HG03039 (cell line): ENCODE results near the gene TSTD1.
"Not testable (repeated sequence)": the region's sequence is repeated elsewhere in the genome, so short reads cannot be mapped to it uniquely, and the experiment has no call there.

Experiments
- ATAC-seq: cut with Tn5 transposase; IDR thresholded peaks from one replicate; pipeline ENCODE4 v1.9.1; 2021; ENCODE audit warnings: mild to moderate bottlenecking, moderate library complexity; ENCODE audit not compliant: unreplicated experiment

Gene TSTD1

DNA sequence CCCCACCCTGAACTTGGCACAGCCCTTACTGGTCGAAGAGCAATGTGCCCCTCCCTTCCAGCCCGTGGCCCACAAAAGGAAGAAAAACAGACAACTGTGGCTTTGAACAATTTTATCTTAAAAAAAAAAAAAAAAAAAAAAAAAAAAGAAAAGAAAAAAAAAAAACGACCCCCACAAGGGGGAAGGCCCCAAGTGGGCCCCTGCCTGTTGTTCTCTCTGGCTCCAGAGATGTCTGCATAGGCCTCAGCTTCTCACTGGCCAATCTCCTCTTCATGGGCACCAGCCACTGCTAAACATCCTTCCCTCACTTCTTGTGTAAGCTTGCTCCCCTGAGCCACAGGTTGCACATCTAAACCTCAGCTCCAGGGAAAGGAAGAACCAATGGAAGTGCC is 386 bp upstream of the TSTD1 start:
- ATAC-seq: no peak

DNA sequence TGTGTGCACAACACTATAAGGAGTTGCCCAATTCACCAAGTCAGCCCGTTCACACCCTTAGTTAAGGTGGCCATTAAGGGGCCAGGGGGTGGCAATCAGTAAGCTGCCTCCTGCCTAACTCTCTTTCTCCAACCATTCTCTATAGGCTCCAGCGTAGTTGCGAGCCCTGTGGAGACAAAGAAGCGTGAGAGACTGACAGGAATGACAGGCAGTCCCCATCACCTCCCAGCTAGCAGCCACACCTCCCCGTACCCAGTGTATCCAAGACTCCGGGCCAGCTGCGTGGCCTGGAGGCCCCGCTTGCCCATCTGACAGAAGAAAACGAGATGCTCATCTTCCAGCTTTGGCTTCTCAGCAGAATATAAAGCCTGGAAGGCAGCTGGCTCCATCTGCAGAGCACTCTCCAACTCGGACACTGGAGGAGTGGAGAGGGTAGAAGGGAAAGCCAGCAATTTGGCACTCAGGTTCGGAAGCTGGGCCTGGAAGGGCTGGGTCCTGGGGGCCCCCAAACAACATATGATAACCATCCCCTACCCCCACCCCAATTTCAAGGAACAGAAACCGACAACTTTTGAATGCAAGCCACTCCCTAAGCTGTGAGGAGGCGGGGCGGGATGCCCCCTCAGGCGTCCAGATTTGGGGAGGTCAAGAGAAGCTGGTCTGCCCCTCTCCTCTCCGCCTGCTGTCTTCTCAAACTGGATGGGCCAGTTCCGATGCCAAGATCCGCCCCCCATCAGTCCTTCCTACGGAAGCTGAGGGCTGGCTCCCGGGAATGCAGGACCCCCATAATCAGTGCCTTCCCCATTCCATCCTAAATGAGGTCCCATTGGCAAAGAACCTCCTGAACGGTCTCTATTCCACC is 872 bp downstream of the TSTD1 start:
- no peak for ATAC-seq

DNA sequence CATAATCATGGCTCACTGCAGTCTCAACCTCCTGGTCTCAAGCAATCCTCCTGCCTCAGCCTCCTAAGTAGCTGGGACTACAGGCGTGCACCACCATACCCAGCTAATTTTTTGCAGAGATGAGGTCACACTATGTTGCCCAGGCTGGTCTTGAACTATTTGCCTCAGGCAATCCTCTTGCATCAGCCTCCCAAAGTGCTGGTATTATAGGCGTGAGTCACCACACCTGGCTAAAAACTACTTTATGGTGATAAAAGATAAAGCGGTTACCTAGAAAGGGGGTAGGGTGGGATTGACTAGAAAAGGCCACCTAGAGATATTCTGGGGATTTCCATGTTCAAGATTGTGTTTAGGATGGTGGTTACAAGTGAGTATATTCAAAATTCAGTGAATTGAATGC is 5.0 kb downstream of the TSTD1 start:
- ATAC-seq: no peak

DNA sequence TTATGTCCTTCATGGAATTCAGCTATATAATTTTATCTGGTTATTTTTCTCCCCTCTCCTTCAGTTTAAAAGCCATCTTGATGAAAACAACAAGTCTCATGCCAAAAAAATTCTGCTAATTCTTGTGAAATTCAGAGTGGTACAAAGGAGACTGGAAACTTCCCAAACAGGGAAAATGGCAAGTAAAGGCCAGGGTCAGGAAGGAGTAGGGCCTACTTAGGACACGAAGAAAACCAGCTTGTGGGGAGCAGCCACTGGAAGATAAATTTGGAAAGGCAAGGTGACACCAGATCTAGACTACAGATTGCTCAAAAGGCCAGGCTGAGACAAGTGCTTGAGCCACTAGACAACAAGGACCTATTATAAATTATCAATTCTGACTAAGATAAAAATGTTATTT is 6.4 kb downstream of the TSTD1 start:
- ATAC-seq: no peak

DNA sequence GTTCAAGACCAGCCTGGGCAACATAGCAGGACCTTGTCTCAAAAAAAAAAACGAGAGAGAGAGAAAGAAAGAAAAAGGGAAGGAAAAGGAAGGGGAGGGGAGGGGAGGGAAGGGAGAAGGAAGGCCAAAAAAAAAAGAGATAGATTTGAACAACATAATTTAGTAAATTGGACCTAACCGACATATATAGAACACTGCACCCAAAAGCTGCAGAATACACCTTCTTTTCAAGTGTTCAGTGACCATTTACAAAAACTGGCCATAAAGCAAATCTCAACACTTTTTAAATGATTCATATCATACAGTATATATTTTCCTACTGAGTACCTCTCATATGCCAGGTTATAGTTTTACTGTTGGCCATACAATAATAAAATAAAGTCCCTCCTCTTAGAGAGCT is 6.9 kb downstream of the TSTD1 start:
- no peak for ATAC-seq

DNA sequence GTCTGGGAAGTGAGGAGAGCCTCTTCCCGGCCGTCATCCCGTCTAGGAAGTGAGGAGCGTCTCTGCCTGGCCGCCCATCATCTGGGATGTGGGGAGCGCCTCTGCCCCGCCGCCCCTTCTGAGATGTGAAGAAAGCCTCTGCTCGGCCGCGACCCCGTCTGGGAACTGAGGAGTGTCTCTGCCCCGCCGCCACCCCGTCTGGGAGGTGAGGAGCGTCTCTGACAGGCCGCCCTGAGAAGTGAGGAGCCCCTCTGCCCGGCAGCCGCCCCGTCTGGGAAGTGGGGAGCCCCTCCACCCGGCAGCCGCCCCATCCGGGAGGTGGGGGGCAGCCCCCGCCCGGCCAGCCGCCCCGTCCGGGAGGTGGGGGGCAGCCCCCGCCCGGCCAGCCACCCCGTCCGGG is 9.3 kb downstream of the TSTD1 start:
- ATAC-seq: not testable (repeated sequence)

DNA sequence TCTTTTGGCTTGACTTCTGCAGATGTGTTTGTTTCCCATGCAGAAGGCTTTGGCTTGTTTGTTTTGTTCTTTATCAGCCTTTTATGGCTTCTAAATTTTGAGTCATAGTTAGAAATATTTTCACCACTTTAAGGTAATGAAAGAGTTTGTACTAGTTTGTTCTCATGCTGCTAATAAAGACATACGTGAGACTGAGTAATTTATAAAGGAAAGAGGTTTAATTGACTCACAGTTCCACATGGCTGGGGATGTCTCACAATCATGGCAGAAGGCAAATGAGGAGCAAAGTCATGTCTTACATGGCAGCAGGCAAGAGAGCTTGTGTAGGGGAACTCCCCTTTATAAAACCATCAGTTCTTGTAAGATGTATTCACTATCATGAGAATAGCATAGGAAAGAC is 11.8 kb downstream of the TSTD1 start:
- not testable (repeated sequence) for ATAC-seq

DNA sequence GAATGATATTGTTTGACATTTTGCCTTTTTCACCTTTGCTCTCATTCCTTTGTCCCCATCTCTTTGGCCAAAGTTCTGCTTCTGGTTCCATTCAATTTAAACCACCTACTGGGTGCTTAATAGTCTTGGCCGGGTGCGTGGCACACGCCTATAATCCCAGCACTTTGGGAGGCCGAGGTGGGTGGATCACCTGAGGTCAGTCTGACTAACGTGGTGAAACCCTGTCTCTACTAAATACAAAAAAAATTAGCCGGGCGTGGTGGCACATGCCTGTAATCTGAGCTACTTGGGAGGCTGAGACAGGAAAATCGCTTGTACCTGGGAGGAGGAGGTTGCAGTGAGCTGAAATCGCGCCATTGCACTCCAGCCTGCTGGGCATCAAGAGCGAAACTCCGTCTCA is 16.3 kb downstream of the TSTD1 start:
- not testable (repeated sequence) for ATAC-seq

DNA sequence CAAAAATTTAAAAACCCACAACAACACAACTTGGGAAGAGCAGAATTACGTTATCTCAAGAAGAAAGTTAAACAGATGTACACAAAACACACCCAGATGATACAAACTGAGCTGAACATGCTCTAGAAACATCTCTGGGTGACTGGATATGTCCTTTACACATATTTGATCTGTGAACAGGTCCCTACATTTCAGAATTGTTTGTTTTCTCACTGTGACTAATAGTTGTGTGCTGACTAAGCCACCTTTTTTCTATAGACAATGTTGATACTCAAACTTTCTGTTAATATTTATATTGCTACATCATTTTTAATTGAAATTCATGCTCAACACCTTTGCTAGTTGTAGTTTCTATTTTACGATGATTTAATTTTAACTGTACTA is 16.8 kb downstream of the TSTD1 start:
- no peak for ATAC-seq

DNA sequence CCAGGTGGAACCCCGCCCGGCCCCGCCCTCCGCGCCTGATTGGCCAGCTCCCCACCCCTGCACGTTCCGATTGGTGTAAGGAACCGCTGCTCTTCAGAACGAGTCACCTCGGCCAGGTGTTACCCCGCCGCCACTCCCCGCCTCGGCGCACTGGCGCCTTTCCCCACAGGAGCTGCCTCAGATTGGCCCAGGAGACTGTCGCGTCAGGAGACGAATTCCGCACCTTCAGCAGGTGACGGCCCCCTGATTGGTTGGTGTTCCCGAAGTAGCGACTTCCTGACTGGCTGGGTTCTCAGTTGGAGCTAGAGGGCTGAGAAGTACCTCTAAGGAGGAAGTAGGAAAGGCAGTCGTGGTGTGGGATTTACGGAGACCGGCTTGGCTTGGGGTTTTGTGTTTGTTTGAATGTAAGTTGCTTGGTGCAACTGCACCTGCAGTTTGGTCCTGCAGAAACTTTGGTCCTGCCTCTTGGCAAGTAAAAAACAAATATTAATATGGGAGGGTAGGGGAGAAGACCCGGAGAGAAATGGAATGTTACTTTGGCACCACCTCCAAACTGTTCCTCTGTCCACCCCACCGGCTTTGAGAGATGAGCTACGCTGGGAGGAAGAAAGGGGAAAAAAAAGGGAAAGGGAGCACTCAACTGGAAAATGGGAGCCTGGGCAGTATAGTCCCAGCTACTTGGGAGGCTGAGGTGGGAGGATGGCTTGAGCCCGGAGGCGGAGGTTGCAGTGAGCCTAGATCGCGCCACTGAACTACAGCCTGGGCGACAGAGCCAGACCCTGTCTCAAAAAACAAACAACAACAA is 17.4 kb downstream of the TSTD1 start:
- ATAC-seq: peak; percentile 80

DNA sequence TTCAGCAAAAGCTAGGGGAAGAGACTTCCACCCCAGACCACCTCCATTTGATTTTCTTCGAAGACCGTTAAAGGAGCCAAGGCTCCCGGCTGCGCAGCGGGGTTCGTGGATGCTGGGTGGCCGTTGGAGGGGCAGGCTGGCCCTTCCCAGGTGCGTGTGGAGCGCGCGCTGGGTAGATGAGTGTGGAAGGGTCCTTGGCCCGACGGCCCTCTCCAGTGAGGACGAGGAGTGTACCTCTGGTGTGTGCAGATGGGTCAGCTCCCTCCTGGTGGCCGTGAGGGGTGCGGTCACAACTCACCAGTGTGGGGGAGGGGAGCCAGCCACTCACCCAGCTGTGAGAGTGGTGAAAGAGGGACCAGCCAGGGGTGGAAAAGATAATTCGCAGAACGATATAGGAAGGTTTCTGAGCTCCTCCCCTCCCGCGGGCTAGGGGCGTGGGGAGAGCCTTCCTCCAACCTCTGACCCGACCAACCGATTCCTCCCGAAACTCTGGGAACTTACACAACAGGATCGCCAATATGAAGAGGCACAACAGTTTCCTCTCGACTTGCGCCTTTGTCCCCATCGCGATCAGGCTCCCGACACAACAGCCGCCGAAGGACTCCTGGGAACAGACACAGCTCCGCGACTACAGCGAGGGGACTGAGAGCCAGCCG is 18.1 kb downstream of the TSTD1 start, which contains the start of gene F11R:
Gene F11R (minus strand): TSS at position 644 of the 656 bp plus-strand sequence. CDS start 79 bp downstream, at position 565.
- peak; percentile 25 for ATAC-seq

DNA sequence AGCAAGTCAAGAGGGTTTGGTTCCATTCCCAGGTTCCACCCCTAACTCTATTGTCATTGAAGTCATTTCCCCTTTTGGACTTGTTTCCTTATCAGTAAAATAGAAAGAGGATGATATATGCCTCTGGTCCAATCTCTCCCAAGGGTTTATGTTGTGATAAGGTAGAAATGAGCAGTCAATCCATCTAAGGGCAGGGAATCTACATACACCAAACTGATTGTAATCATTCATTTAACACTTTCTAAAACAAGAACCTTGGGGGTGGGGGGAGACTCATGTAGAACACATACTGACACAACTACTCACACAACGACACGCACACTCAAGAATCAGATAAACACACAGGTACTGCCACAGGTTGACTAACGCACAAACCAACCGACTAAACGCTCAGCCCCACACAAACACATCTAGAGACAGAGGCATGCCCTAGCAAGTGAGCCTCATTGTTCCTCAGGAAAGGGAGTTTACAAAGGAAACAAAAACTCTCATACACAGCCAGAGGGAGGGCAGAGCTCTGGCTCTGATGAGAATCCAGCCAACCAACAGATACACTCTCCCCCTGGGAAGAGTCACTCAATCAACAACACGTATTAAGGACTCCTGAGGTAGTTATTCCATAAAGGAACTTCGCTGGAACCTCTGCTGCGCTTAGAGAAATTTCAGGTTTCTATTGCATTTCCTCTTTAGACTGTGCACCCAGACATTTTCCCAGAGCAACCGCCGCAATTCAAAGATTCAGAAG is 18.8 kb downstream of the TSTD1 start:
- ATAC-seq: no peak

DNA sequence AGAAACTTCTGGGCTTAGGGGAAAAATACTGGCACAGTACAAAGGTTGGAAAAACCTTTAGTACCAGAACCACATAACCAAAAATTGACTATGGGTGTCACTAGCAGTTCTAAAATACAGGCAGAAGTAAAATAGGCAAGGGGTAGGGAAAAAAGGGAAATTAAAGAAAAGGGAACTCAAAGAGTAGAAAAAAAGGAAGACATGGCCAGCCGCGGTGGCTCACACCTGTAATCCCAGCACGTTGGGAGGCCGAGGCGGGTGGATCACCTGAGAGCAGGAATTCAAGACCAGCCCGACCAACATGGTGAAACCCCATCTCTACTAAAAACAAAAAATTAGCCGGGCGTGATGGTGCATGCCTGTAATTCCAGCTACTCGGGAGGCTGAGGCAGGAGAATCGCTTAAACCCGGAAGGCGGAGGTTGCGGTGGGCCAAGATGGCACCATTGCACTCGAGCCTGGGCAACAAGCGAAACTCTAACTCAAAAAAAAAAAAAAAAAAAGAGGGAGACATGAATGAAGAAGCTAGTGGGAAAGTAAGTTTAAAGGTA is 19.6 kb downstream of the TSTD1 start:
- not testable (repeated sequence) for ATAC-seq

DNA sequence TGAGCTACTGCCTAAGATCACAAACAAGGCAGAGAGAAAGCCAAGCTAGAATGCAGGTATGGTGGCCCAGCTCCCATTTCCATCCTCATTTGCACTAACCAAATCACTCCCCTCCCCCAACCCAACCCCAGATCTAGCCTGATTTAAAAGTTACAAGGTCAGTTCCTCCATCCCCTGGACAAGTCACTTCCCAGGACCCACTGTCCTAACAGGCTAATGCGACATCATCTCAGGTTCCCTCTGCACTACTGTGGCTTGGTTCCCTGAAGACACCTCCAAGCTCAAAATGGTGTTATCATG is 20.2 kb downstream of the TSTD1 start:
- ATAC-seq: no peak

DNA sequence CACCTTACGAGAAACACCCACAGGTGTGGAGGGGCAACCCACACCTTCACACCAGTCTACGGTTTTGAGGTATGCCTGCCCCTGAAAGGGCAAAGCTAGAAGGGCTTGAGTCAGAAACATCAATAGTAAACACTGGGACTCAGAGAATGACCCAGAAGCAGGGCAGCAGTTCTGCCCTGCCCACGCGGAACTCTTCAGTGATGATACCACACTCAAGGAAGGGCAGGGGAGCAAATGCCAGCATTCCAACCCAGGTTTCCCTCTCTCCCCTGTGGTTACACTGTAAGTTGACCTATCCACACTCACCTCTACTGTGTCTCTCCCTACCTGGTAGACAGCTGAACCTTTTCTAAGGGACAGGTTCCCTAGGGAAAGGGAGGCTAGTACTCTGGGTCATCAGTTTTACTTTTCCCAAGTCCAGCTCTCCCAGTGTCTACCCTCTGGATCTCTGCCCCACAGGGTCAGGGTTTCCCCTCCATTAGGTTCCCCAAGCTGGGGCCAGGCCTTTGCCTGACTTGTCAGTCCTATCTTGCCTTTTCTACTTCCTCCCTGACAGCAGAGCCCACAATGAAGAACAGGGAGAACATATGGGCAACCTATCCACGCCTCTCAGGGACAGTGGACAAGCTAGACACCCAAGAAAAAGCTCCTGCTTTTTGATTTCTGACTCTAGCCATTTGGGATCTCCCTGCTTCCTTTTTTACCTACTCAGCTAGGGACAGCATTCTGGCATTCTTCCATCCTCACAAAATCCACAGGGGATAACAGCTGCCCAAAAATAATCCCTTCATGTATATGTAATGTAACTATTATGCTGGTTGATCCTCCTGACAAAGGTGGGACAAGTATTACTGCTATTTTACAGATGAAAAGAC is 20.8 kb downstream of the TSTD1 start:
- ATAC-seq: no peak

DNA sequence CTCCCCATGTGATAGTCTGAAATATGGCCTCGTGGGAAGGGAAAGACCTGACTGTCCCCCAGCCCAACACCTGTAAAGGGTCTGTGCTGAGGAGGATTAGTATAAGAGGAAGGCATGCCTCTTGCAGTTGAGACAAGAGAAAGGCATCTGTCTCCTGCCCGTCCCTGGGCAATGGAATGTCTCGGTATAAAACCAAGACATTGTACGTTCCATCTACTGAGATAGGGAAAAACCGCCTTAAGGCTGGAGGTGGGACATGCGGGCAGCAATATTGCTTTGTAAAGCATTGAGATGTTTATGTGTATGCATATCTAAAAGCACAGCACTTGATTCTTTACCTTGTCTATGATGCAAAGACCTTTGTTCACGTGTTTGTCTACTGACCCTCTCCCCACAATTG is 21.6 kb downstream of the TSTD1 start:
- not testable (repeated sequence) for ATAC-seq

DNA sequence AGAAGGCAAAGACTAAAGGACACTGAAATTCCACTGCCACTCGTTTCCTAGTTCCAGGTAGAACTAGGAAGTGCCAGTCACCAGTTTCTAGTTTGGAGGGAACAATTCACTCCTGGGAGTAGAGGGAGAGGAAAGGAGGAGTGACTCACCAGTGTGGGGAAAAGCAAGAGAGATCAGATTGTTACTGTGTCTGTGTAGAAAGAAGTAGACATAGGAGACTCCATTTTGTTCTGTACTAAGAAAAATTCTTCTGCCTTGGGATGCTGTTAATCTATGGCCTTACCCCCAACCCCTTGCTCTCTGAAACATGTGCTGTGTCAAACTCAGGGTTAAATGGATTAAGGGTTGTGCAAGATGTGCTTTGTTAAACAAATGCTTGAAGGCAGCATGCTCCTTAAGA is 22.1 kb downstream of the TSTD1 start:
- ATAC-seq: not testable (repeated sequence)

DNA sequence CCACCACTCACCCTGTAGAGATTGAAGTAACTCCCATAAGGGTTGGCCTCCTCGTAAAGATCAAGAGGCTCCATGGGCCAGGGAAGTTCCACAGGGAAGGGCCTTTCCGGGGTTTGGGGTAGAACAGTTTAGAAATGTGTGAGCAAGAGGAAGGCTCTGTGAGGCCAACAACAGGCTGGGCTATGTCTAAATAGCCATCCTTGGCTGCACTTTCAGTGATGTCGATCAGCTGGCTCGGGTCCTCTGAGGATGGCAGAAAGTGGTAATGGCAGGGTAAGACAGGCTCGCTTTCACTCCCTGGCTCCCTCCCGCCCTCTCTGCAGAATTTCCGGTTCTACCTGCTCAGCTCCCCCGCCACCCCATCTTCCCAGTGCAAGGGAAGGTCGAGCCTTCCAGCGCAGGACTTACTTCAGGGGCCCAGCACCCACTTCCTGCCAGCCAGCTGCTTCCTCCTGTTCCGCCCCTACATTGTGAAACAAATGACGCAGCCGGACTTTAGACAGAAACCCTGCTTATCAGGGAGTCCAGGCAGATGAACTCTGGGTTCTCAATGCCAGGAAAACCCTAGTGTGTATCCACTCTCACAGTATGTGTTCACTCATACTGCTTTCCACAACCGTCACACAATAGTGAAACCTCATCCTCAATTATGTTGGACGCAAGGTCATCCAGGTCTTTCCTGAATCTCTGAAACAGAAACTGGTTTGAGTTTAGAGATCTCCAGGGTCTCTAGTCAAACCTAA is 25.1 kb downstream of the TSTD1 start:
- peak; percentile 68 for ATAC-seq

DNA sequence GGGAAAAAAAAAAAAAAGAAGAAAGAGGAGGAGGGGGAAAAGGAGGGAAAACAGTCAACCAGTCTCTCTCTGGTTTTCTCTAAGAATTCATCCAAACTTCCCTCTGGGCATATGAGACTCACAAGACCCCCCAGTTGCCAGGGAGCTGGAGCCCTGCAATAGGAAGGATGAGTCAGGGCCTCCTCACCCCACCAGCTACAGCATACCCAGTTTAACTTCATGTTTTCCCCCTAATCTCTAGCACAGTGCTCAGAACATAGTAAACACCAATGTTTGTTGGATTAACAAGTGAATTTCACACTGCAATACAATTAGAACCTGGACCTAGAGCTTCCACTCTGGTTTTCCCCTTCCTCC is 25.7 kb downstream of the TSTD1 start:
- peak; percentile 26 for ATAC-seq
